Esophagus squamous epithelium (tissue), 4 donors: ENCODE measurements around the gene PDGFB.

ENCODE experiments used
- CTCF ChIP-seq, 6 experiments: fragments of 450-650 bp in 4 of 6; fragments of 200-600 bp in 2 of 6; sonication (generic) in 2 of 6; IDR thresholded peaks; one replicate each; pipeline ENCODE4 v1.5.1; 2016 to 2019; ENCODE audit warnings: antibody characterized with exemption in 6 of 6, mild to moderate bottlenecking in 4 of 6, moderate library complexity in 4 of 6
- POLR2A ChIP-seq, 4 donors: fragments of 450-650 bp; IDR thresholded peaks; one replicate each; pipeline ENCODE4 v1.6.1; 2017; ENCODE audit warnings: antibody characterized with exemption in 4 of 4, mild to moderate bottlenecking in 4 of 4, moderate library complexity in 3 of 4

GRCh38 chr22:39183991-39184585, 60.7 kb downstream of the PDGFB start:
- TF ChIP-seq CTCF (IDR thresholded peaks at IDR 0.05) (no peak), POLR2A (IDR thresholded peaks at IDR 0.05) (no peak)
